Activated CD4-positive, CD25-positive, alpha-beta regulatory T cell treated with anti-CD3 and anti-CD28 coated beads, Interleukin-2, amount 50 U/mL, for 72 hours (primary cell): ENCODE data around the gene GAGE12G.
"Not testable (repeated sequence)": the region's sequence is repeated elsewhere in the genome, so short reads cannot be mapped to it uniquely, and the experiment has no call there.

Experiments used
- DNase-seq: peaks from one replicate; pipeline ENCODE4 v3.0.0; 2021

The GAGE12G gene, protein sequence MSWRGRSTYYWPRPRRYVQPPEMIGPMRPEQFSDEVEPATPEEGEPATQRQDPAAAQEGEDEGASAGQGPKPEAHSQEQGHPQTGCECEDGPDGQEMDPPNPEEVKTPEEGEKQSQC

GRCh38 chrX:49570100-49570499 lies at the start of gene GAGE12G:
Gene GAGE12G (plus strand): TSS chrX:49570400. CDS start chrX:49571555, 1,155 bp downstream.
- not testable (repeated sequence) for DNase-seq

DNA sequence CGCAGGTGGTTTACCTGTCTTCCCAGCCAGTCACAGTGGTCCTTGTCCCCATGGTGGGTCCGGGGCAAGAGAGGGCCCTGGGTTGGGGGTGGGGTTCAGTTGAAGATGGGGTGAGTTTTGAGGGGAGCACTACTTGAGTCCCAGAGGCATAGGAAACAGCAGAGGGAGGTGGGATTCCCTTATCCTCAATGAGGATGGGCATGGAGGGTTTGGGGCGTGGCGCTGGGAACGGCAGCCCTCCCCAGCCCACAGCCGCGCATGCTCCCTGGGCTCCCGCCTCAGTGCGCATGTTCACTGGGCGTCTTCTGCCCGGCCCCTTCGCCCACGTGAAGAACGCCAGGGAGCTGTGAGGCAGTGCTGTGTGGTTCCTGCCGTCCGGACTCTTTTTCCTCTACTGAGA lies 38.3 kb upstream of the GAGE12G start, which contains the start of gene GAGE12C:
Gene GAGE12C, plus strand, starts transcription at position 301 of the 400 bp plus-strand sequence. CDS start 1,155 bp downstream, outside the sequence.
- not testable (repeated sequence) for DNase-seq

DNA sequence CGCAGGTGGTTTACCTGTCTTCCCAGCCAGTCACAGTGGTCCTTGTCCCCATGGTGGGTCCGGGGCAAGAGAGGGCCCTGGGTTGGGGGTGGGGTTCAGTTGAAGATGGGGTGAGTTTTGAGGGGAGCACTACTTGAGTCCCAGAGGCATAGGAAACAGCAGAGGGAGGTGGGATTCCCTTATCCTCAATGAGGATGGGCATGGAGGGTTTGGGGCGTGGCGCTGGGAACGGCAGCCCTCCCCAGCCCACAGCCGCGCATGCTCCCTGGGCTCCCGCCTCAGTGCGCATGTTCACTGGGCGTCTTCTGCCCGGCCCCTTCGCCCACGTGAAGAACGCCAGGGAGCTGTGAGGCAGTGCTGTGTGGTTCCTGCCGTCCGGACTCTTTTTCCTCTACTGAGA lies 28.8 kb upstream of the GAGE12G start, which contains the start of gene GAGE12D:
Gene GAGE12D, plus strand, starts transcription at position 301 of the 400 bp plus-strand sequence. CDS start 1,155 bp downstream, outside the sequence.
- not testable (repeated sequence) for DNase-seq

- not testable (repeated sequence) for DNase-seq
Observed at GRCh38 chrX:49550989-49551388, 19.2 kb upstream of the GAGE12G start, which contains the start of gene GAGE12E. Gene GAGE12E (plus strand): TSS chrX:49551289. CDS start chrX:49552444, 1,155 bp downstream.

DNA sequence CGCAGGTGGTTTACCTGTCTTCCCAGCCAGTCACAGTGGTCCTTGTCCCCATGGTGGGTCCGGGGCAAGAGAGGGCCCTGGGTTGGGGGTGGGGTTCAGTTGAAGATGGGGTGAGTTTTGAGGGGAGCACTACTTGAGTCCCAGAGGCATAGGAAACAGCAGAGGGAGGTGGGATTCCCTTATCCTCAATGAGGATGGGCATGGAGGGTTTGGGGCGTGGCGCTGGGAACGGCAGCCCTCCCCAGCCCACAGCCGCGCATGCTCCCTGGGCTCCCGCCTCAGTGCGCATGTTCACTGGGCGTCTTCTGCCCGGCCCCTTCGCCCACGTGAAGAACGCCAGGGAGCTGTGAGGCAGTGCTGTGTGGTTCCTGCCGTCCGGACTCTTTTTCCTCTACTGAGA lies 9.7 kb upstream of the GAGE12G start, which contains the start of gene GAGE12F:
Gene GAGE12F, plus strand, starts transcription at position 301 of the 400 bp plus-strand sequence. CDS start 1,155 bp downstream, outside the sequence.
- not testable (repeated sequence) for DNase-seq

- DNase-seq, result not testable (repeated sequence)
Observed at GRCh38 chrX:49568728-49569127, 1.5 kb upstream of the GAGE12G start.

- not testable (repeated sequence) for DNase-seq
Observed at GRCh38 chrX:49569152-49569551, 1.0 kb upstream of the GAGE12G start.

DNA sequence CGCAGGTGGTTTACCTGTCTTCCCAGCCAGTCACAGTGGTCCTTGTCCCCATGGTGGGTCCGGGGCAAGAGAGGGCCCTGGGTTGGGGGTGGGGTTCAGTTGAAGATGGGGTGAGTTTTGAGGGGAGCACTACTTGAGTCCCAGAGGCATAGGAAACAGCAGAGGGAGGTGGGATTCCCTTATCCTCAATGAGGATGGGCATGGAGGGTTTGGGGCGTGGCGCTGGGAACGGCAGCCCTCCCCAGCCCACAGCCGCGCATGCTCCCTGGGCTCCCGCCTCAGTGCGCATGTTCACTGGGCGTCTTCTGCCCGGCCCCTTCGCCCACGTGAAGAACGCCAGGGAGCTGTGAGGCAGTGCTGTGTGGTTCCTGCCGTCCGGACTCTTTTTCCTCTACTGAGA lies 9.4 kb downstream of the GAGE12G start, which contains the start of gene GAGE12H:
Gene GAGE12H, plus strand, starts transcription at position 301 of the 400 bp plus-strand sequence. CDS start 1,155 bp downstream, outside the sequence.
- DNase-seq, result not testable (repeated sequence)

- DNase-seq, result not testable (repeated sequence)
Observed at GRCh38 chrX:49589196-49589595, 19.0 kb downstream of the GAGE12G start, which contains the start of gene GAGE2A. Gene GAGE2A (plus strand): TSS chrX:49589496. CDS start chrX:49590651, 1,155 bp downstream.

DNA sequence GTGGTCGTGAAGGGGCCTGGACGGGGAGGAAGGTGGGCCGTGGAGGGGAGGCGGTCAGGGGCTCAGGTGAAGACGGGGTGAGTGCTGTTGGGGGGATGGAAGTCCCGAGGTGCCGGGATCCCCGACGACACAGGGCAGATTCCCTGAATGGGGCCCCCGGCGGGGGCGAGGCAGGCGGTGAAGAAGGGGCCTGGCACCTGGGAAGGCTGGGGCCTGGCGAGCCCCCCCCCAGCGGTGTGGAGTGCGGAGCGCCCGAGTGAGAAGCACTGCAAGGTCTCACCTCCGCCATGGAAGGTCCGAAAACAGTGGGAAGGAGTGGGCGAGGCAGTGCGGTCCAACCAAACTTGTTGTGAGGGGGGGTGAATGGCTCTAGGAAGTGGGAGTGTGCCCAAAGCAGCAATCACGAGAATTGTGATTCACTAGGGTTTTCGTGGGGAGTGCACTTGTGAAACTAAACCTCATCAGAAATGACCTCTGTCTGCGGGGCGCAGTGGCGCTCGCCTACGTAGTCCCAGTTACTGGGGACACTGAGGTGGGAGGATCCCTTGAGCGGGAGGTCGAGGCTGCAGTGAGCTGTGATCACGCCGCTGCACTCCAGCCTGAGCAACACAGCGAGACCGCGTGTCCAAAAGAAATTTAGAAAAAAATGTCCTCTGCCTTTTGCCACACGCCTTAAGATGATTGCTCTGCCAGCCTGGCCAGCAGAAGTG lies 19.7 kb downstream of the GAGE12G start:
- DNase-seq, result peak; percentile 39

DNA sequence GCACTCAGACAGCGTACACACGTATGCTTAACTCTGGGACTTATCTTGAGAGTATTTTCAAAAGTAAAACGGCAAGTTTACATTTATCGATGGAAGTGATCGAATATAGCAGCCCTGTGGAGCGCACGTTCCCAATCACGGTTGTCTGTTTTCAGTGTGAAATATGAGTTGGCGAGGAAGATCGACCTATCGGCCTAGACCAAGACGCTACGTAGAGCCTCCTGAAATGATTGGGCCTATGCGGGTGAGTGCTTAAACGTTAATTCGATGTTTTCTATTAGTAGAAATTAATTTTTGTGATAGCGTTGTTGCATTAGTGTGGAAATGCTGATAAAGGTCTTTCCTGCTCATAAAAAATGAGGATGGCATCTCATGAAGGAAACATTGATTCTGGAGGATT lies 20.3 kb downstream of the GAGE12G start:
- not testable (repeated sequence) for DNase-seq

GRCh38 chrX:49598720-49599119 lies 28.5 kb downstream of the GAGE12G start, which contains the start of gene GAGE1:
Gene GAGE1 (plus strand): TSS chrX:49599020. CDS start chrX:49600175, 1,155 bp downstream.
- DNase-seq, result not testable (repeated sequence)

- no peak for DNase-seq
Observed at GRCh38 chrX:49610718-49611310, 40.6 kb downstream of the GAGE12G start.

- DNase-seq, result no peak
Observed at GRCh38 chrX:49618574-49618973, 48.4 kb downstream of the GAGE12G start.
